ENCODE data around the gene CCL26. TPM values are rescaled to one million over a fixed set of nuclear protein-coding genes. Genes with fewer than 3 reads are reported as not detected.

CCL26 gene
- total RNA-seq, 4 donors from 2014 or later, result 1.2 to 2.0 TPM; not detected in 2

- 85% methylated on average over 2 of the region's 2 CpGs for WGBS
- DNase-seq (ENCODE audit: extremely low spot score), result no peak
- H3K4me1 ChIP-seq, result peaks cover 0 to 3% (median 0%) of the 10 kb centered on the region in 4 donors
Measured at GRCh38 chr7:75721426-75721825, 50.6 kb downstream of the CCL26 start.

GRCh38 chr7:75719626-75720025, 52.4 kb downstream of the CCL26 start:
- WGBS, result 97% methylated on average over 5 of the region's 5 CpGs
- Histone ChIP-seq H3K27ac (replicated peaks in 1 of 4) (no peak overlapping the region), H3K9me3 (no peaks in the 10 kb centered on the region), H3K36me3 (peaks cover 0 to 3% (median 0%) of the 10 kb centered on the region in 4 donors), H3K27me3 (no peaks in the 10 kb centered on the region), H3K4me3 (no peak overlapping the region), H3K4me1 (peaks cover 0 to 3% (median 0%) of the 10 kb centered on the region in 4 donors)
- intact Hi-C loops (cut with DNase I), result no loop called here
- TF ChIP-seq POLR2AphosphoS5 (IDR thresholded peaks at IDR 0.05), result no peak
- no peak for TF ChIP-seq EP300 (IDR thresholded peaks at IDR 0.05)
- TF ChIP-seq CTCF (IDR thresholded peaks at IDR 0.05), result no peak
- TF ChIP-seq POLR2A (IDR thresholded peaks at IDR 0.05; ENCODE audit: low read depth), result no peak
- no peak for DNase-seq (ENCODE audit: extremely low spot score)

More at GRCh38 chr7:75721426-75721825, 50.6 kb downstream of the CCL26 start:
- Histone ChIP-seq H3K9me3 (no peaks in the 10 kb centered on the region), H3K27ac (replicated peaks in 1 of 4) (no peak overlapping the region), H3K27me3 (no peaks in the 10 kb centered on the region), H3K36me3 (peaks cover 0 to 3% (median 0%) of the 10 kb centered on the region in 4 donors), H3K4me3 (no peak overlapping the region)
- TF ChIP-seq EP300 (IDR thresholded peaks at IDR 0.05) (no peak), CTCF (IDR thresholded peaks at IDR 0.05) (no peak), POLR2A (IDR thresholded peaks at IDR 0.05; ENCODE audit: low read depth) (no peak), POLR2AphosphoS5 (IDR thresholded peaks at IDR 0.05) (no peak)
- intact Hi-C loops (cut with DNase I), result no loop called here

Other genes with a start within 250 kb of the CCL26 start
- gene HIP1, start 33.3 kb downstream of the CCL26 start, total RNA-seq, result 10 to 100 TPM; 15.8 to 33.2 (median 22.8) TPM
- gene CCL24, start 41.6 kb upstream of the CCL26 start, total RNA-seq, result under 1 TPM in 1 of 4 donors, not detected in 3; 0.99 TPM
- gene RHBDD2, start 106.8 kb upstream of the CCL26 start, total RNA-seq, result 10 to 100 TPM; 19.1 to 40.2 (median 32.6) TPM
- 10 to 100 TPM; 37.8 to 71.4 (median 63.6) TPM for gene POR, start 142.9 kb upstream of the CCL26 start, total RNA-seq
- gene TMEM120A, start 222.4 kb upstream of the CCL26 start, total RNA-seq, result 10 to 100 TPM; 23.2 to 37.8 (median 31.2) TPM